Stimulated activated CD8-positive, alpha-beta memory T cell treated with anti-CD3 and anti-CD28 coated beads, Interleukin-12 subunit alpha, Interleukin-12 subunit beta, amount 100 ng/mL, for 1 hour (primary cell): Measurements from ENCODE around the gene NES.

Experiments
- DNase-seq: peaks from one replicate; pipeline ENCODE4 v3.0.0-alpha.2; 2020; ENCODE audit warnings: low read depth

Gene NES

DNA sequence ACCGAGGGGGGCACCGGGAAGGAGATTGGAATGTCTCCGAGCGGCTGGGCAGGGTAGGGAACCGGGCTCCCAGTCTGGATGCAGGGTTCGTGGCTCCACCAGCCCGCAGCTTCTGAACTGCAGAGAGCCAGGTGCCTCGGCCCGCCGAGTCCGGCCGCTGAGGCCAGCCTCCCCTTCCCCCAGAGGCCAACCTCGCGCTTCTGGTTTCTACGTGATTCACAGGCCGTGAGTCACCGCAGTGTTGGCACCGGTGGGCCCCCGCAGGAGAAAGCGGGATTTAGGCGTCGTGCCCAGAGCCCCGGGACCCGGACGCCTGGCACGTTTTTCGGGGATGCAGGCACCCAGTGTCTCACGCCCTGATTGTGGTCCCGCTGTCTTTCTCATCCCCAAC lies 27.7 kb upstream of the NES start:
- no peak for DNase-seq

DNA sequence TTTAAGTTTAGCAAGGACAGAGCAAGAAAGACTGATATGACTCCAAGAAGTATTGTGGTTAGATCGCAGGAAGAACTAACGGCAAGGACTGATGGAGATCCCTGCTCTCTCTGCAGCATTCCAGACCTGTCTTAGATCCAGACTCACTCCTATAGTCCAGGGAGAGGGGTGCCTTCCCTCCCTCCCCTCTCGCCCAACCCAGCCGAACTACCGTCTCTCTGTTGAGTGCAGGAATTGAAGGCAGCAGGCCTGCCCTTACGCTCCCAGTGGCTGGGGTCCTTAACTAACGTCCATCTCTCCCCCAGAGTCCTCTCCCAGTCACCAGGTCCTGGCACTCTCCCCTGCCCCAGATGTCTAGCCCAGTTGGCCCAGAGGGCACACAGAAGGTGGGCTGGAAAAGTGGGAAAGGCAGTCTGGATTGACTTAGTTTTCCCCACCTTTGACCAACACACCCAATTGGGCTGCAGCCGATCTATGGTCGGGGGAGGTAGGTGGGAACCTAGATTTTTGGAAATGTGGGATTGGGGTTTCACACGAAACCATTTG lies 27.0 kb upstream of the NES start:
- no peak for DNase-seq

DNA sequence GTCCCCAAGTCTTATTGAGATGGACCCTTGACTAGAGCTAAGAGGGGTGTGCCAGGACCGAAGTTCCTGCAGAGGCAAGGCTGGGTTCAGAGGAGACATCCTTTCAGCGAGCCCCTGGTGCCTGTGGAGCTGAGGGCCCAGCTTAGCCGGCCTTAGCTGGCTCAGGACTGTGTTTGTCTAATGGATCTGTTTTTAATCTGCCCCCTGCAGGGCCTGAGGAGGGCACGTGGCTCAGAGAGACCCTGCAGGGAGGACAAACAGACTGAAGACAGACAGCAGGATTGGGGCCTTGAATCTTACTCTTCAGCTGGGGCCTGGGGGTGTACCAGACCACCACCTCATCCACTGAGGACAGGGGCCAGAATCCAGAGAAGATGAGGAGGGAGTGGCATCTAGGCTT lies 26.5 kb upstream of the NES start:
- no peak for DNase-seq

DNA sequence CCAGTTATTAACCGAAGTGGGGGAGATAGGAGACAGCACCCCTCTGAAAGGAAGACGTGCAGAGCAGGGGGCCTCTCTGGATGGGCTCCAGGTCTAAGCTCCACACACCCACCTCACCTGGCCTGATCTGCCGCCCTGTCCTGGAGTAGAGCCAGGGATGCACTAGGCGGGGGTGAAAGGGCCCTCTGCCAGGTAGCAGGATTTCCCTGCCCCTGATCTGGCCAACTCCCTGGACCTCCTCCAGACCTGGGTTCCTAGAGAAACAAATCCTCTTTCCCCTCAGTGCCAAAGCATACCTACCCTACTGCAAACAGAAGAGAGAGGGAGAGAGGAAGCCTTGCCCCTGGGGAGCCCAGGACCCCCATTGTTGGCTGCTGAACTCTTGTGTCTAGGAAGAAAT lies 26.1 kb upstream of the NES start:
- no peak for DNase-seq

GRCh38 chr1:156700736-156701531 lies 23.7 kb upstream of the NES start:
- no peak for DNase-seq

DNA sequence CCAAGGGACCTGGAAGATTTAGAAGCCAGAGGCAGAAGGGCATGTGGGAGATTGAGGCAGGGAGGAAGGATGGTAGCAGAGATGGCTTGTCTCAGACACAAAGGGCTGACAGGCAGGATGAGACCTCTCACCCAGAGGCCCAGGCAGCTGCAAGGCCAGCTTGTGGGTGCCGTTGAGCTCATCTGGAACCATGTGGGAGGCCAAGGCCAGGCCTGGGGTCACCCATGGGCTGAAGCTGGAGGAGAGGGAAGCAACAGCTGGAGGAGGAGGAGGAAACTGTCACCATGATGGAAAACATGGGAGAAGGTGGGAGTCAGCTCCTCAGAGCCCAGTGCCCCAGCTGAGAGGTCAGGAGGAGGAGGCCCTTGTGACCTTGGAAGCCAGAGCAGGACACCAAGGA lies 21.8 kb upstream of the NES start:
- DNase-seq = no peak

DNA sequence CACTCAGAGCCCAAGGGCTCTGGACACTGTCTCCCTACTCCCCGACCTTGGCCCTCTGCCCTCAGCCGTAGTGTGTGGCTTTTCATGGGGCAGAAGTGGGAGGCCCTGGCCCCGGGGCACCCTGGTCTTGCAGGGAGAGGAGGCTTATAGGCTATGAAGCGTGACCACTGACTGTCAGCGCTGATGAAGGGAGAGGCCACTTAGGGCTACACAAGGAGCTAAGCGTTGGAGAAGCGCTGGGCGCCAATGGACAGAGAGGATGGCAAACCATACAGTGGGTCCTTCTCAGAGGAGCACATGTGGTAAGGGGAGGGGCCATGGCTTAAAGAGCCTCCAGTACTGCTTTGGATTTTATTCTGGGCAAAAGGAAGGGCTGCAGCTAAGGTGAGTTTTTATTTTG lies 20.3 kb upstream of the NES start:
- no peak for DNase-seq

DNA sequence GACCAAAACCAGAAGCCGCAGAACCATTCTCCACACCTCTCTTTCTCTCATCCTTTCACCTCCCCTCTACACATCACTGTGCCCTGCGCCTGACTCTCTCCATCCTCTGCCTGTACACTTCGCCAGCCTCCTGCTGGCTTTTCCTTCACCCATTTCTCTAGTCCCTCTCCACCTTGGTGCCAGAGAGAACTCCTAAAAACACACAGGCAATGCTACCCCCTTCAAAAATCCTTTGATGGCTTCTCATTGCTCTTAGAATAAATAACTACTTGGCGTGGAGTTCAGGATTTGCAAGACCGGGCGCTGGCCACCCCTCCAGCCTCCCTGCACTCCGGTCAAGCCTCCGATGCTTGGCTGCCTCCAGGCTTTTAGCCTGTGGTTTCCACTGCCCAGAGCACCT lies 19.5 kb upstream of the NES start:
- no peak for DNase-seq

DNA sequence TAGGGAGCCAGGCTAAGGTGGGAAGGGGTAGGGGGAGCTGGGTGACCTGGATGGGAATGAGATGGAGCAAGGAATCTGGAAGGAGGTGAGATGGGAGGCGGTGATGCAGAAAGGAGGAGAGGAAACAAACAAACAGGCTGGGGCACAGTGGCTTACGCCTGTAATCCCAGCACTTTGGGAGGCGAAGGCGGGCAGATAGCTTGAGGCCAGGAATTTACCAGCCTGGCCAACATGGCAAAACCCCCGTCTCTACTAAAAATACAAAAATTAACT lies 17.4 kb upstream of the NES start:
- no peak for DNase-seq

- no peak for DNase-seq
Measured at GRCh38 chr1:156693848-156694689, 16.9 kb upstream of the NES start.

DNA sequence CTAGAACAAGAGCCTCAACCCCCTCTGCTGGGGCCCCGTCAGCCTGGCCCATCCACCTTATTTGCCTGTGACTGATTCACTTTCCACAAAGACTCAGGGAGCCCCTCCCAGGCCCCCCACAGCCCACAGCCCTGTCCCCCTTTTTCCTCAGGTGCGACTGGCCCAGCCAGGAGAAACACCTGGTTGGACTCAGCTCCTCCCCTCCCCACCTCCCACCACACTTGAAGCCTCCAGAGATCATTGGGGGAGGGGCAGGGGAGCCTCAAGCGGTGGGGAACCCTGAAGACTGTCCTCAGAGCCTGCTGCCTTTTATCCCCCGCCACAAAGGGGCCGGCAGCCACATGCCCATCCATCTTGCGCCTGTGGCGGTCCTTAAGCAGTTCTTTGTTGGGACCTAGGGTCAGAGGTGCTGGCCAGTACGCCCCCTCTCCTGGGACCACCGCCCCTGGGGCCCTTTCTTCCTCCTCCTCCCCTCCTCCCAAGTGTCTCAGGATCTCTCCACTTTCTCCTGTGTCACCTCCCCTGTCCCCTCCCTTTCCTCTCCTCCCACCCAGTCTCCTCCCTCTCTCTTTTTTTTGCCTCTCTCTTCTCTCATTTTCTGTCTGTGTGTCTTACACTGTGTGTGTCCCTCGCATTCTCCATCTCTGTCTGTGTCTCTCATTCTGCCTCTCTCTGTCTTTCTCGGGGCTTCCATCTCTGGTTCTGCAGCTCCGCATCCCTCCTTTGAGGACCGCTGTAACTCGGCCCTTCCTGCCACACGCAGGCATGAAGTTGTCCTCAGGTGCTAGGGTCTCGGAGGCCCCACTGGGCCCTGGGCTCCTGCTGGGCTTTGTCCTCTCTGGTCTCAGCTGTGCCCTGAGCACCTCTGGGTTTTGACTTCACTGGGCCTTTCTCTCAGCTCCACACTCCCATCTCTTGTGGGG lies 16.0 kb upstream of the NES start:
- no peak for DNase-seq

DNA sequence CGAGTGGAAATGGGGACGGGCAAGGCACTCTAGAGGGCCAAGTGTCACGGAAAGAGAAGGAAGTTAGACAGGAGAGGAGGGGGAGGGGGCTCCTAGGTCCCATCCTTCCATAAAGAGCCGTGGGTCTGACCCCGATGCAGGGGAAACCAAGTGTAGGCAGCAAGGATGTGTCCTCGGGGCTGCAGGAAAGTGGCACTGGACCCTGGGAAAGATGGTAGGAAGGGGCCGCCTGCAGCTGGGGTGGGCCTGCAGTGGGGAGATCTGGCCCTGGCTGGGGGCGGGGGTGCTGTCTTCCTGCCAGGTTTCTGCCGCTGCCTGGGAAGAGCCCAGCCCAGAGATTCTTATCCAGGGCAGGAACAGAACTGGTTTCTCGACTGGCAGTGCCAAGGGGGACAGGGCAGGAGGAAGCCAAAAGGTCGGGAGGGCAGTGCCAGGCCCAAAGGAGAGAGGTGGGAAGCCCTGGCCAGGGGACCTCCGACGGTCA lies 15.3 kb upstream of the NES start:
- no peak for DNase-seq

- DNase-seq = no peak
Measured at GRCh38 chr1:156691665-156692440, 14.6 kb upstream of the NES start.

- DNase-seq = no peak
Measured at GRCh38 chr1:156691191-156691590, 14.0 kb upstream of the NES start.

DNA sequence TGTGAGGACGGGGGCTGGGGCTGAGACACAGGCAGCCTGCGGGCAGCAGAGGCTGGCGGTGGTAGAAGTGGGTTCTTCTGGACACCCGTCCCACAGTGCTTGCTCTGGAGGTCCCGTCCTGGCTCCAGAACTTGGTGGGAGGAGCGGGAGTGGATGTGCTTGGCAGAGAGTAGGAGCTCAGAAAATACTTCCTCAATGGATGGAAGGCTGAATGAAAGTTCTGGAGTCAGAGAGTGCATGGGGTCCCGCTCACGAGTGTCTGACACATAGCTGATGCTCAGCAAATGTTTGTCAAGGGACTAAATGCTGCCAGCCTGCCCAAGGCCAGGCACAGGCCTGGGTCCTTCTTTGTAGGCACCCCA lies 13.4 kb upstream of the NES start:
- no peak for DNase-seq

DNA sequence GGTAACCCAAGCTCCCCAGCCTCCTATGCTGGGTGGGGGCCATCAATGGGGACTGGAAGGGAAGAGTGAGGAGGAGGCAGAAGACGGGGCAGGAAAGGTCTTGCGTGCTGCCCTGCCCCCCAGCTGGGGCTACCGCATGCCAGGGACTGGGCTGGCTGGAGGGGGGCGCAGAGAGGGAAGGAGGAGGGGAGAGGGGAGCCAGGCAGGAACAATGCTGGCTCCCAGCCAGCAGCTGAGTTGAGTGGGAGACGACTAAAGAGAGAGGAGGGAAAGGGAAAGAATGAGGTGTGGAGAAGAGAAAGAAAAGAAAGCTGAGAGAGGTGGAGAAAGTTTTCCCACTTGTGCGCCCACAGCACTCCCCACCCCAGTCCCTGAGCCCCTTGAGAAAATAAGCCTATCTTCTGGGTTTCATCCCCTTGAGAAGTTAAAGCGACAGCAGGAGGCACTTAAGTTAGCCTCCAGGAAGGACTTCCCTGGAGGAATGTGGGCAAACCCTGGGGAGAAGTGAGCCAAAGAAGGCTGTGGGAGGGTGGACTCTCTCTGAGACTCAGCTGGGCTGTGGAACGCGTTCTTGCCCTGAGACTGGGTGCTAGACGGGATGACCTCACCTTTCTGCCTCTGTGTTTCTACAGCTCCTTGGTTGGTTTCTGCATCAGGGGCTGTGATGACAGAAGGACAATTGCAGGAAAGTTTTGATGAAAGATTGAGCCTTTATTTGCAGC lies 12.9 kb upstream of the NES start:
- DNase-seq = no peak

- DNase-seq = peak; percentile 64
Measured at GRCh38 chr1:156689035-156689952, 12.1 kb upstream of the NES start.

DNA sequence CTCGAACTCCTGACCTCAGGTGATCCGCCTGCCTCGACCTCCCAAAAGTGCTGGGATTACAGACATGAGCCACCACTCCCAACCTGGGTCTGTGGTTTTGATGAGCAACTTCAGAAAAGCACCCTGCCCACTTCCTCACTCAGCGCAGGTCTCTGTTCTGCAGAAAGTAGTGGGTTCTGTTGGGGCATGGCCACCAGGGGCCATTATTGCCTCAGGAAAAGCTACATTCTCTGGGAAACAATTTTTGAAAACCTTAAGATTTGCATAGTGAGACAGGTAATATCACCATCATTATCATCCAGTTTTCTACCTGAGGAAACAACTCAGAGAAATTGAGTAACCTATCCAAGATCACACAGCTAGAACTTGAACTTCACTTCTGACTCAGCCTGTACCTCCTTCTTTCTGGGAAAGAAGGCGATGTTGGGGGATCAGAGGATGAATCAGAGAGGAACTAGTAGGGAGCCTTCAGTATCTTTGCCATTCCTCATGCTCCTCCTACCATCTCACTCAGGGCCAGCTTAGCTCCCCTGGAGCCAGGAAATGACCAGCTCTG lies 7.1 kb upstream of the NES start:
- DNase-seq = no peak

GRCh38 chr1:156682166-156682890 lies 5.1 kb upstream of the NES start:
- no peak for DNase-seq
